ENCODE measurements around the gene PUSL1.

PUSL1 gene

GRCh38 chr1:1335792-1336248 lies 27.4 kb downstream of the PUSL1 start:
- TF ChIP-seq CTCF (conservative IDR thresholded peaks at IDR 0.05) = no peak
- H3K27ac ChIP-seq = no peak overlapping the region

GRCh38 chr1:1336446-1336845 lies 28.0 kb downstream of the PUSL1 start:
- no peak for TF ChIP-seq CTCF (conservative IDR thresholded peaks at IDR 0.05)

GRCh38 chr1:1336931-1337792 lies 28.8 kb downstream of the PUSL1 start:
- no peak overlapping the region for H3K27ac ChIP-seq
- TF ChIP-seq CTCF (conservative IDR thresholded peaks at IDR 0.05) = no peak

More at GRCh38 chr1:1336446-1336845, 28.0 kb downstream of the PUSL1 start:
- H3K27ac ChIP-seq = no peak overlapping the region

- no peak for TF ChIP-seq CTCF (conservative IDR thresholded peaks at IDR 0.05)
- H3K27ac ChIP-seq = no peak overlapping the region
These were observed 29.4 kb downstream of the PUSL1 start for GRCh38 chr1:1337793-1338147.

GRCh38 chr1:1338278-1338677 lies 29.9 kb downstream of the PUSL1 start:
- no peak for TF ChIP-seq CTCF (conservative IDR thresholded peaks at IDR 0.05)
- H3K27ac ChIP-seq = no peak overlapping the region

- no peak overlapping the region for H3K27ac ChIP-seq
- no peak for TF ChIP-seq CTCF (conservative IDR thresholded peaks at IDR 0.05)
These were observed 31.8 kb downstream of the PUSL1 start for GRCh38 chr1:1340185-1340584.

- TF ChIP-seq CTCF (conservative IDR thresholded peaks at IDR 0.05) = no peak
- H3K27ac ChIP-seq = no peak overlapping the region
These were observed 32.6 kb downstream of the PUSL1 start for GRCh38 chr1:1340791-1341548.
